Measurements from ENCODE around the gene SLC8A1. TPM values are rescaled to one million over a fixed set of nuclear protein-coding genes. Genes with fewer than 3 reads are reported as not detected.

SLC8A1 gene
- total RNA-seq, 4 donors from 2014 or later = 22.8 to 65.5 (median 42.0) TPM

- intact Hi-C loops (cut with DNase I; ENCODE audit: low total_unique reads) = no loop called here
- Histone ChIP-seq H3K4me1 (peaks cover 0 to 15% (median 4%) of the 10 kb centered on the region in 4 donors), H3K4me3 (peak overlapping the region; percentile 14 to 50 (median 20)), H3K9me3 (no peaks in the 10 kb centered on the region), H3K27me3 (no peaks in the 10 kb centered on the region), H3K27ac (peak overlapping the region; percentile 37 to 71 (median 62)), H3K36me3 (no peaks in the 10 kb centered on the region)
- TF ChIP-seq POLR2AphosphoS5 (IDR thresholded peaks at IDR 0.05) (peak in 1 of 3 donors; percentile 10), POLR2A (IDR thresholded peaks at IDR 0.05) (no peak)
- TF ChIP-seq, protein P1, sequence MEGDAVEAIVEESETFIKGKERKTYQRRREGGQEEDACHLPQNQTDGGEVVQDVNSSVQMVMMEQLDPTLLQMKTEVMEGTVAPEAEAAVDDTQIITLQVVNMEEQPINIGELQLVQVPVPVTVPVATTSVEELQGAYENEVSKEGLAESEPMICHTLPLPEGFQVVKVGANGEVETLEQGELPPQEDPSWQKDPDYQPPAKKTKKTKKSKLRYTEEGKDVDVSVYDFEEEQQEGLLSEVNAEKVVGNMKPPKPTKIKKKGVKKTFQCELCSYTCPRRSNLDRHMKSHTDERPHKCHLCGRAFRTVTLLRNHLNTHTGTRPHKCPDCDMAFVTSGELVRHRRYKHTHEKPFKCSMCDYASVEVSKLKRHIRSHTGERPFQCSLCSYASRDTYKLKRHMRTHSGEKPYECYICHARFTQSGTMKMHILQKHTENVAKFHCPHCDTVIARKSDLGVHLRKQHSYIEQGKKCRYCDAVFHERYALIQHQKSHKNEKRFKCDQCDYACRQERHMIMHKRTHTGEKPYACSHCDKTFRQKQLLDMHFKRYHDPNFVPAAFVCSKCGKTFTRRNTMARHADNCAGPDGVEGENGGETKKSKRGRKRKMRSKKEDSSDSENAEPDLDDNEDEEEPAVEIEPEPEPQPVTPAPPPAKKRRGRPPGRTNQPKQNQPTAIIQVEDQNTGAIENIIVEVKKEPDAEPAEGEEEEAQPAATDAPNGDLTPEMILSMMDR (IDR thresholded peaks at IDR 0.05) = no peak
- no peak for DNase-seq
- in situ Hi-C loops (cut with MboI; ENCODE audit: low pct_ligation_motif_present in 1 of 4, low pct_unique_long_range_greater_than_20kb in 1 of 4, low sequenced_read_pairs in 3 of 4) = no loop called here
- WGBS, 2 donors (ENCODE audit: low coverage in 1 of 2) = 47 to 60% methylated on average over 11 of the region's 11 CpGs
These were observed 37.2 kb upstream of the SLC8A1 start for GRCh38 chr2:40488927-40489677.

DNA sequence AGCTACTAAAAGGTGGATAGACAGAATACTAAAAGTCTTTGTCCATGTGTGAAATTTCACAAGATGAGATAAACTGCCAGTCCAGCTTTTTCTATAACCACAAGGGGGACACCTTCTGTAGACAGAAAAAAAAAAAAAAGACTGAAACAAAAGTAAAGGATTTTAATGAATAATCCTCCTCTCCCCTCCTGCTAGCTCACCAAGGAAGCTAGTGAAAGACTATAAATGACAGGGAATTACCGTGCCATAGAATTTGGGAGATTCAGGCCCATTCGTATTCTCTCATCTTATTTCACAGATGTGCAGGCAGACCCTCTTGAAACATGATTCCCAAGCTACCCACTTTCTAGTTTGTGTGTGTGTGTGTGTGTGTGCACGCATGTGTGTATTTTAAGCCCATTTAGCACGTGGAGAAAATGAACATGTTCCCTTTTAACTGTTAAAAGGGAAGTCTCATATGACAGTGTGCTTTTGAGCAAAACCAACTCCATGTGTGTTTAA lies 36.3 kb upstream of the SLC8A1 start:
- no peaks in the 10 kb centered on the region for H3K36me3 ChIP-seq
- no peaks in the 10 kb centered on the region for H3K27me3 ChIP-seq
- peaks cover 0 to 15% (median 4%) of the 10 kb centered on the region in 4 donors for H3K4me1 ChIP-seq
- peak overlapping the region in 1 of 4 donors; percentile 50 for H3K4me3 ChIP-seq
- 26 to 47% methylated on average over 4 of the region's 4 CpGs for WGBS, 2 donors (ENCODE audit: low coverage in 1 of 2)
- TF ChIP-seq, protein P1 (IDR thresholded peaks at IDR 0.05) = peak; percentile 21 to 43 (median 40)
- no peak for TF ChIP-seq EP300 (IDR thresholded peaks at IDR 0.05; ENCODE audit: low read depth)
- intact Hi-C loops (cut with DNase I; ENCODE audit: low total_unique reads) = no loop called here
- in situ Hi-C loops (cut with MboI; ENCODE audit: low pct_ligation_motif_present in 1 of 4, low pct_unique_long_range_greater_than_20kb in 1 of 4, low sequenced_read_pairs in 3 of 4) = no loop called here
- DNase-seq = no peak
- H3K9me3 ChIP-seq = no peaks in the 10 kb centered on the region
- H3K27ac ChIP-seq = peak overlapping the region; percentile 28 to 71 (median 62)

DNA sequence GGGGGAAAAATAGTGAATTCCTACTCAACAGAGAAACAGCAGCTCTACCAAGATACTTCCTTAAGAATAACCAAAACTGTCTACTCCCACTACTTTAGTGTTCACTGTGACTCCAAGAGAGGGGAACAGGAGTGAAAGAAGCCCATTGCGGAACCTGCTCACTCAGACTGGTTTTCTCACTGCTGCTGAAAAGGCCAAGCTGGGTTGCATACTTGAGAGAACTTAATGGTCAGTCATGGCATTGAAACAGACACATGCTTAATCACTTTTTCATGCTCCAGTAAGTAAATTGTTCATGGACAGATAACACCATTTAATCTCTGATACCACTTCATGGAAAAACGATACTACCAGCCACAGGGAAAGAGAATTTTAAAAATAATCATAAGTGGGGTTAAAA lies 35.7 kb upstream of the SLC8A1 start:
- intact Hi-C loops (cut with DNase I; ENCODE audit: low total_unique reads) = no loop called here
- 75 to 100% methylated on average over 1 to 2 of the region's 2 CpGs for WGBS, 2 donors (ENCODE audit: low coverage in 1 of 2)
- no peak overlapping the region for H3K4me3 ChIP-seq
- peaks cover 0 to 15% (median 4%) of the 10 kb centered on the region in 4 donors for H3K4me1 ChIP-seq
- no peaks in the 10 kb centered on the region for H3K9me3 ChIP-seq
- H3K27me3 ChIP-seq = no peaks in the 10 kb centered on the region
- H3K36me3 ChIP-seq = no peaks in the 10 kb centered on the region
- no peak for TF ChIP-seq POLR2AphosphoS5 (IDR thresholded peaks at IDR 0.05)
- TF ChIP-seq POLR2A (IDR thresholded peaks at IDR 0.05) = no peak
- no peak for TF ChIP-seq EP300 (IDR thresholded peaks at IDR 0.05; ENCODE audit: low read depth)
- in situ Hi-C loops (cut with MboI; ENCODE audit: low pct_ligation_motif_present in 1 of 4, low pct_unique_long_range_greater_than_20kb in 1 of 4, low sequenced_read_pairs in 3 of 4) = no loop called here
- H3K27ac ChIP-seq = peak overlapping the region; percentile 28 to 71 (median 62)
- DNase-seq = peak; percentile 10

GRCh38 chr2:40485854-40486253 lies 34.0 kb upstream of the SLC8A1 start:
- DNase-seq = no peak
- 75 to 80% methylated on average over 1 to 3 of the region's 3 CpGs for WGBS, 2 donors (ENCODE audit: low coverage in 1 of 2)
- TF ChIP-seq POLR2AphosphoS5 (IDR thresholded peaks at IDR 0.05) (no peak), POLR2A (IDR thresholded peaks at IDR 0.05) (no peak), EP300 (IDR thresholded peaks at IDR 0.05; ENCODE audit: low read depth) (no peak)
- TF ChIP-seq, protein P1 (IDR thresholded peaks at IDR 0.05) = no peak
- H3K4me3 ChIP-seq = no peak overlapping the region
- in situ Hi-C loops (cut with MboI; ENCODE audit: low pct_ligation_motif_present in 1 of 4, low pct_unique_long_range_greater_than_20kb in 1 of 4, low sequenced_read_pairs in 3 of 4) (no loop called here), intact Hi-C loops (cut with DNase I; ENCODE audit: low total_unique reads) (no loop called here)
- H3K27ac ChIP-seq = no peak overlapping the region
- H3K36me3 ChIP-seq = no peaks in the 10 kb centered on the region
- no peaks in the 10 kb centered on the region for H3K9me3 ChIP-seq
- peaks cover 0 to 15% (median 4%) of the 10 kb centered on the region in 4 donors for H3K4me1 ChIP-seq
- no peaks in the 10 kb centered on the region for H3K27me3 ChIP-seq
